SJCRH30 (cell line): ENCODE results near the gene CFAP43. TPM values are rescaled to one million over a fixed set of nuclear protein-coding genes. Genes with fewer than 3 reads are reported as not detected.
A peak's percentile ranks its signal among the peaks of the same experiment; 100 is the strongest.
"Not testable (repeated sequence)": the region's sequence is repeated elsewhere in the genome, so short reads cannot be mapped to it uniquely, and the experiment has no call there.

Experiments used
- DNase-seq, 2 experiments: peaks; one replicate each; pipeline ENCODE4 v3.0.0-alpha.2; 2015 to 2020
- H3K27ac ChIP-seq: fragments of 250-450 bp; sonication (Bioruptor Pico); 2 replicates; pipeline ENCODE4 v1.5.1; 2020; ENCODE audit warnings: mild to moderate bottlenecking, moderate library complexity
- H3K27me3 ChIP-seq: fragments of 250-450 bp; sonication (Bioruptor Pico); 2 replicates; pipeline ENCODE4 v1.5.1; 2020; ENCODE audit warnings: mild to moderate bottlenecking, moderate library complexity
- H3K36me3 ChIP-seq: fragments of 250-450 bp; sonication (Bioruptor Pico); 2 replicates; pipeline ENCODE4 v1.5.1; 2020; ENCODE audit warnings: mild to moderate bottlenecking, moderate library complexity
- H3K4me1 ChIP-seq: fragments of 250-450 bp; sonication (Bioruptor Pico); 2 replicates; pipeline ENCODE4 v1.5.1; 2020; ENCODE audit warnings: mild to moderate bottlenecking, moderate library complexity
- H3K4me3 ChIP-seq: fragments of 250-450 bp; sonication (Bioruptor Pico); 2 replicates; pipeline ENCODE4 v1.5.1; 2020; ENCODE audit warnings: mild to moderate bottlenecking, moderate library complexity
- H3K9me3 ChIP-seq: fragments of 250-450 bp; sonication (Bioruptor Pico); replicated peaks from 2 replicates; pipeline ENCODE4 v1.5.1; 2020; ENCODE audit warnings: mild to moderate bottlenecking, moderate library complexity
- total RNA-seq: library from RNA; depleted of rRNA; stranded (reverse); fragments of >200 nt; shearing (Covaris generic); gene quantifications from 2 replicates; pipeline ENCODE4 v1.2.3, GENCODE V29; 2014

Gene CFAP43
- total RNA-seq, 1 experiment from 2014 or later: not detected

GRCh38 chr10:104223304-104223703 is 8.9 kb downstream of the CFAP43 start:
- H3K36me3 ChIP-seq: no peaks in the 10 kb centered on the region
- H3K27ac ChIP-seq: no peak overlapping the region
- no peak for DNase-seq
- H3K4me1 ChIP-seq: peaks cover 16% of the 10 kb centered on the region
- H3K9me3 ChIP-seq: no peaks in the 10 kb centered on the region; the same call in 1 of the 2 replicates
- no peak overlapping the region for H3K4me3 ChIP-seq
- H3K27me3 ChIP-seq: no peaks in the 10 kb centered on the region; the same call in 1 of the 2 replicates

GRCh38 chr10:104220522-104220921 is 11.6 kb downstream of the CFAP43 start:
- H3K27ac ChIP-seq: no peak overlapping the region
- H3K36me3 ChIP-seq: no peaks in the 10 kb centered on the region
- no peak overlapping the region for H3K4me3 ChIP-seq
- H3K9me3 ChIP-seq: no peaks in the 10 kb centered on the region; the same call in 1 of the 2 replicates
- DNase-seq: no peak
- peaks cover 17% of the 10 kb centered on the region for H3K4me1 ChIP-seq
- no peaks in the 10 kb centered on the region; the same call in 1 of the 2 replicates for H3K27me3 ChIP-seq

- Histone ChIP-seq H3K4me3 (no peak overlapping the region), H3K4me1 (peaks cover 17% of the 10 kb centered on the region), H3K27me3 (no peaks in the 10 kb centered on the region; the same call in 1 of the 2 replicates), H3K9me3 (no peaks in the 10 kb centered on the region; the same call in 1 of the 2 replicates), H3K27ac (peak overlapping the region; percentile 21), H3K36me3 (no peaks in the 10 kb centered on the region)
- peak; percentile 77 to 83 for DNase-seq
Observed at GRCh38 chr10:104218751-104219150, 13.4 kb downstream of the CFAP43 start.

GRCh38 chr10:104216631-104217030 is 15.5 kb downstream of the CFAP43 start:
- H3K27ac ChIP-seq: no peak overlapping the region
- H3K27me3 ChIP-seq: peaks cover 3% of the 10 kb centered on the region; the same call in 1 of the 2 replicates
- H3K9me3 ChIP-seq: no peaks in the 10 kb centered on the region; the same call in 1 of the 2 replicates
- H3K4me3 ChIP-seq: no peak overlapping the region
- no peaks in the 10 kb centered on the region for H3K36me3 ChIP-seq
- H3K4me1 ChIP-seq: peaks cover 17% of the 10 kb centered on the region
- DNase-seq: no peak

GRCh38 chr10:104209575-104210198 is 22.5 kb downstream of the CFAP43 start:
- DNase-seq: peak; percentile 30 to 65
- no peak overlapping the region for H3K4me3 ChIP-seq

GRCh38 chr10:104208730-104209129 is 23.4 kb downstream of the CFAP43 start:
- no peak overlapping the region for H3K4me3 ChIP-seq
- no peak overlapping the region for H3K27ac ChIP-seq
- H3K36me3 ChIP-seq: no peaks in the 10 kb centered on the region
- no peaks in the 10 kb centered on the region for H3K4me1 ChIP-seq
- no peak for DNase-seq
- no peaks in the 10 kb centered on the region for H3K9me3 ChIP-seq
- H3K27me3 ChIP-seq: peaks cover 16% of the 10 kb centered on the region

More at GRCh38 chr10:104209575-104210198, 22.5 kb downstream of the CFAP43 start:
- no peak overlapping the region for H3K27ac ChIP-seq
- H3K4me1 ChIP-seq: no peaks in the 10 kb centered on the region
- H3K9me3 ChIP-seq: no peaks in the 10 kb centered on the region
- H3K36me3 ChIP-seq: no peaks in the 10 kb centered on the region
- peaks cover 16% of the 10 kb centered on the region for H3K27me3 ChIP-seq

- H3K4me3 ChIP-seq: no peak overlapping the region
- H3K4me1 ChIP-seq: no peaks in the 10 kb centered on the region
- DNase-seq: no peak
- no peaks in the 10 kb centered on the region for H3K9me3 ChIP-seq
- H3K27me3 ChIP-seq: no peaks in the 10 kb centered on the region; the same call in none of the 2 replicates
- no peaks in the 10 kb centered on the region for H3K36me3 ChIP-seq
- no peak overlapping the region for H3K27ac ChIP-seq
Observed at GRCh38 chr10:104202231-104202630, 29.9 kb downstream of the CFAP43 start.

- Histone ChIP-seq H3K4me1 (no peaks in the 10 kb centered on the region), H3K9me3 (no peaks in the 10 kb centered on the region), H3K36me3 (no peaks in the 10 kb centered on the region), H3K27ac (no peak overlapping the region), H3K27me3 (no peaks in the 10 kb centered on the region; the same call in 1 of the 2 replicates), H3K4me3 (no peak overlapping the region)
- no peak for DNase-seq
Observed at GRCh38 chr10:104201636-104202035, 30.5 kb downstream of the CFAP43 start.

- no peaks in the 10 kb centered on the region for H3K9me3 ChIP-seq
- no peak for DNase-seq
- no peak overlapping the region for H3K27ac ChIP-seq
- no peaks in the 10 kb centered on the region for H3K36me3 ChIP-seq
- H3K4me3 ChIP-seq: no peak overlapping the region
- H3K27me3 ChIP-seq: no peaks in the 10 kb centered on the region
- H3K4me1 ChIP-seq: no peaks in the 10 kb centered on the region
Observed at GRCh38 chr10:104199567-104199966, 32.6 kb downstream of the CFAP43 start.

- Histone ChIP-seq H3K9me3 (no peaks in the 10 kb centered on the region), H3K4me3 (no peak overlapping the region), H3K27ac (no peak overlapping the region), H3K4me1 (no peaks in the 10 kb centered on the region), H3K27me3 (peaks cover 4% of the 10 kb centered on the region), H3K36me3 (no peaks in the 10 kb centered on the region)
- no peak for DNase-seq
Observed at GRCh38 chr10:104197364-104197763, 34.8 kb downstream of the CFAP43 start.

GRCh38 chr10:104195706-104196105 is 36.5 kb downstream of the CFAP43 start:
- Histone ChIP-seq H3K27ac (no peak overlapping the region), H3K4me3 (no peak overlapping the region), H3K9me3 (no peaks in the 10 kb centered on the region), H3K4me1 (no peaks in the 10 kb centered on the region), H3K27me3 (peaks cover 7% of the 10 kb centered on the region), H3K36me3 (no peaks in the 10 kb centered on the region)
- no peak for DNase-seq

GRCh38 chr10:104193787-104194186 is 38.4 kb downstream of the CFAP43 start:
- Histone ChIP-seq H3K36me3 (no peaks in the 10 kb centered on the region), H3K9me3 (no peaks in the 10 kb centered on the region), H3K4me3 (no peak overlapping the region), H3K4me1 (no peaks in the 10 kb centered on the region), H3K27me3 (peaks cover 7% of the 10 kb centered on the region), H3K27ac (no peak overlapping the region)
- no peak for DNase-seq

- DNase-seq: no peak
- H3K4me3 ChIP-seq: no peak overlapping the region
- no peaks in the 10 kb centered on the region for H3K4me1 ChIP-seq
- no peaks in the 10 kb centered on the region for H3K36me3 ChIP-seq
- peaks cover 10% of the 10 kb centered on the region for H3K27me3 ChIP-seq
- no peak overlapping the region for H3K27ac ChIP-seq
- no peaks in the 10 kb centered on the region for H3K9me3 ChIP-seq
Observed at GRCh38 chr10:104190695-104191094, 41.5 kb downstream of the CFAP43 start.

GRCh38 chr10:104183682-104184081 is 48.5 kb downstream of the CFAP43 start:
- no peak overlapping the region for H3K4me3 ChIP-seq
- H3K4me1 ChIP-seq: no peaks in the 10 kb centered on the region
- peaks cover 8% of the 10 kb centered on the region for H3K27me3 ChIP-seq
- no peaks in the 10 kb centered on the region for H3K36me3 ChIP-seq
- no peaks in the 10 kb centered on the region for H3K9me3 ChIP-seq
- DNase-seq: no peak
- no peak overlapping the region for H3K27ac ChIP-seq

GRCh38 chr10:104174136-104174535 is 58.0 kb downstream of the CFAP43 start:
- DNase-seq, H3K27me3 ChIP-seq, H3K4me3 ChIP-seq, H3K9me3 ChIP-seq, H3K27ac ChIP-seq, H3K36me3 ChIP-seq, H3K4me1 ChIP-seq: not testable (repeated sequence)
